CD4-positive, alpha-beta T cell treated with Interleukin-4 for 4 hours (primary cell): Measurements from ENCODE around the gene UCMA.

Source experiments
- DNase-seq: peaks from one replicate; pipeline ENCODE4 v3.0.0-alpha.2; 2020

The UCMA gene

GRCh38 chr10:13231808-13232207, 2.4 kb downstream of the UCMA start:
- no peak for DNase-seq

GRCh38 chr10:13231190-13231589, 3.0 kb downstream of the UCMA start:
- DNase-seq: no peak

GRCh38 chr10:13227031-13227430, 7.1 kb downstream of the UCMA start:
- no peak for DNase-seq

- DNase-seq: no peak
These were observed 8.6 kb downstream of the UCMA start for GRCh38 chr10:13225601-13226000.

GRCh38 chr10:13224210-13224995, 9.8 kb downstream of the UCMA start:
- no peak for DNase-seq

- no peak for DNase-seq
These were observed 10.9 kb downstream of the UCMA start for GRCh38 chr10:13223241-13223640.

GRCh38 chr10:13222566-13222965, 11.6 kb downstream of the UCMA start:
- no peak for DNase-seq

- DNase-seq: no peak
These were observed 12.0 kb downstream of the UCMA start for GRCh38 chr10:13222151-13222550.

- DNase-seq: no peak
These were observed 12.6 kb downstream of the UCMA start for GRCh38 chr10:13221572-13221971.

- no peak for DNase-seq
These were observed 14.2 kb downstream of the UCMA start for GRCh38 chr10:13219685-13220670.

- no peak for DNase-seq
These were observed 15.3 kb downstream of the UCMA start for GRCh38 chr10:13218878-13219277.

GRCh38 chr10:13213163-13213562, 21.0 kb downstream of the UCMA start:
- DNase-seq: no peak

GRCh38 chr10:13206546-13207443, 27.4 kb downstream of the UCMA start:
- DNase-seq: no peak

- DNase-seq: no peak
These were observed 28.1 kb downstream of the UCMA start for GRCh38 chr10:13206091-13206490.

GRCh38 chr10:13201132-13201531, 33.0 kb downstream of the UCMA start:
- no peak for DNase-seq

- DNase-seq: no peak
These were observed 39.2 kb downstream of the UCMA start for GRCh38 chr10:13195016-13195415.

- DNase-seq: no peak
These were observed 40.5 kb downstream of the UCMA start for GRCh38 chr10:13193637-13194036.

- no peak for DNase-seq
These were observed 42.8 kb downstream of the UCMA start for GRCh38 chr10:13191362-13191761.

- DNase-seq: no peak
These were observed 43.4 kb downstream of the UCMA start for GRCh38 chr10:13190816-13191215.

GRCh38 chr10:13189961-13190360, 44.2 kb downstream of the UCMA start:
- no peak for DNase-seq

GRCh38 chr10:13188593-13188992, 45.6 kb downstream of the UCMA start:
- no peak for DNase-seq

GRCh38 chr10:13187135-13187534, 47.0 kb downstream of the UCMA start:
- DNase-seq: no peak
